NCI-H748 (cell line): ENCODE measurements around the gene UBALD1.

Experiments used
- DNase-seq: peaks from one replicate; lab custom pipeline; 2025; ENCODE audit not compliant: unreplicated experiment; lab: John Stamatoyannopoulos, UW

UBALD1 gene

DNA sequence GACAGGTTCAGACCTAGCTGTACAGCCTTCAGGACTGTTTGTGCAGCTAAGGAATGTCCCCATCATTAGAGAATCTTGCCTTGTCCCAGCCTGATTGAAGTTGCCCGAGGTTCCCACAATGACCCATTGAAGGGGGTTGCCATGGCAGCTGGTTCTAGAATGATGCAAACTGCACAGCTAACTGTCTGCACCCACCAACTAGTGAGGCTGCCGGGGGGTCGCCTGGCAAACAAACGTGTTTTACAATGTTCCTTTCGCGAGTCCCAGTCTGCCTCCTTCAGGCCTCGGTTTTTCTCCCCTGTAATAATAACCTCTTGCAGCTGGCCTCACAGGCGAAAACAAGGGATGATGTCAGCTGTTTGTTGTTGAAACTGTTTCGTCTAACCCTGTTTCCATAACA, 53.1 kb downstream of the UBALD1 start:
- no peak for DNase-seq
